Measurements from ENCODE around the gene DCD. TPM values are rescaled to one million over a fixed set of nuclear protein-coding genes. Genes with fewer than 3 reads are reported as not detected.
A peak's percentile ranks its signal among the peaks of the same experiment; 100 is the strongest.

Gene DCD
- total and polyA plus RNA-seq, 2 donors (not counting 3 experiments of a cell fraction or from before 2014, with no cell fraction given), result not detected

- Histone ChIP-seq H3K9me1 (replicated peaks; ENCODE audit: control insufficient read depth, extremely low read depth, insufficient read depth, low read length) (no peaks in the 10 kb centered on the region), H3K4me2 (ENCODE audit: insufficient read depth, low read length) (no peak overlapping the region), H3K36me3 (ENCODE audit: control insufficient read depth in 2 of 2, extremely low read depth in 1 of 2, insufficient read depth in 2 of 2, low read length in 2 of 2) (no peaks in the 10 kb centered on the region), H3K9me3 (replicated peaks; ENCODE audit: control insufficient read depth, insufficient read depth, low read length) (no peaks in the 10 kb centered on the region), H3K4me3 (replicated peaks in 1 of 3; ENCODE audit: insufficient read depth in 1 of 3, low read depth in 1 of 3, low read length in 3 of 3) (no peak overlapping the region), H3K27ac (ENCODE audit: insufficient read depth, low read depth, low read length) (no peak overlapping the region), H3K27me3 (ENCODE audit: control insufficient read depth in 2 of 2, insufficient read depth in 2 of 2, low read length in 2 of 2) (no peaks in the 10 kb centered on the region), H3K4me1 (ENCODE audit: control insufficient read depth, extremely low read depth, insufficient read depth, low read length) (no peaks in the 10 kb centered on the region), H3K79me2 (ENCODE audit: control insufficient read depth, insufficient read depth, low read length) (no peaks in the 10 kb centered on the region), H2AFZ (ENCODE audit: low read depth, low read length) (no peak overlapping the region), H4K20me1 (replicated peaks; ENCODE audit: control insufficient read depth, extremely low read depth, insufficient read depth, low read length) (no peaks in the 10 kb centered on the region), H3K9ac (replicated peaks; ENCODE audit: extremely low read depth, insufficient read depth, low read length) (no peak overlapping the region)
- intact Hi-C loops (cut with micrococcal nuclease), result no loop called here
- no peak for FAIRE-seq
- TF ChIP-seq MYC (IDR thresholded peaks at IDR 0.05; ENCODE audit: low read depth, low read length) (no peak), EZH2 (IDR thresholded peaks at IDR 0.05; ENCODE audit: borderline replicate concordance, low read depth, low read length, severe bottlenecking) (no peak), JUN (IDR thresholded peaks at IDR 0.05; ENCODE audit: borderline replicate concordance, insufficient read depth, insufficient read length, low read depth) (no peak), POLR2A (IDR thresholded peaks at IDR 0.05; ENCODE audit: low read depth, low read length) (no peak)
- dilution Hi-C loops (cut with MboI; ENCODE audit: extremely low pct_ligation_motif_present, low sequenced_read_pairs), result no loop called here
- BruUV-seq (replicated peaks), result no TSS peak
- POLR2A ChIA-PET, result no interaction called here
- CTCF ChIA-PET, result interaction anchor here (1.0 kb wide), 1 partner anchor 24 kb away, joined by 3 read pairs; no protein-coding TSS in a partner anchor
- DNase-seq (ENCODE audit: low read depth, low spot score), result no peak
Measured at GRCh38 chr12:54682674-54683073, 34.5 kb upstream of the DCD start.

GRCh38 chr12:54680374-54680773 lies 32.2 kb upstream of the DCD start:
- no peak for DNase-seq (ENCODE audit: low read depth, low spot score)
- no peak overlapping the region for H3K27ac ChIP-seq (ENCODE audit: insufficient read depth, low read depth, low read length)
- H3K4me2 ChIP-seq (ENCODE audit: insufficient read depth, low read length), result no peak overlapping the region
- H3K36me3 ChIP-seq (ENCODE audit: control insufficient read depth in 2 of 2, extremely low read depth in 1 of 2, insufficient read depth in 2 of 2, low read length in 2 of 2), result no peaks in the 10 kb centered on the region
- H3K9me1 ChIP-seq (replicated peaks; ENCODE audit: control insufficient read depth, extremely low read depth, insufficient read depth, low read length), result no peaks in the 10 kb centered on the region
- H4K20me1 ChIP-seq (replicated peaks; ENCODE audit: control insufficient read depth, extremely low read depth, insufficient read depth, low read length), result no peaks in the 10 kb centered on the region
- POLR2A ChIA-PET, result no interaction called here
- H3K4me3 ChIP-seq (replicated peaks in 1 of 3; ENCODE audit: insufficient read depth in 1 of 3, low read depth in 1 of 3, low read length in 3 of 3), result no peak overlapping the region
- dilution Hi-C loops (cut with MboI; ENCODE audit: extremely low pct_ligation_motif_present, low sequenced_read_pairs) (no loop called here), intact Hi-C loops (cut with micrococcal nuclease) (no loop called here)
- H3K27me3 ChIP-seq (ENCODE audit: control insufficient read depth in 2 of 2, insufficient read depth in 2 of 2, low read length in 2 of 2), result no peaks in the 10 kb centered on the region
- H3K4me1 ChIP-seq (ENCODE audit: control insufficient read depth, extremely low read depth, insufficient read depth, low read length), result no peaks in the 10 kb centered on the region
- CTCF ChIA-PET, result interaction anchor here (0.8 to 2.4 kb wide), 7 partner anchors 9 to 84 kb away, joined by 3 to 10 read pairs (median 3); no protein-coding TSS in a partner anchor
- H3K9me3 ChIP-seq (replicated peaks; ENCODE audit: control insufficient read depth, insufficient read depth, low read length), result no peaks in the 10 kb centered on the region
- FAIRE-seq, result no peak
- H3K79me2 ChIP-seq (ENCODE audit: control insufficient read depth, insufficient read depth, low read length), result no peaks in the 10 kb centered on the region
- peak; percentile 40 for TF ChIP-seq CTCF (IDR thresholded peaks at IDR 0.05; ENCODE audit: extremely low read depth in 1 of 2, insufficient read depth in 1 of 2, low read depth in 1 of 2, low read length in 2 of 2)
- no peak for TF ChIP-seq GATA2 (IDR thresholded peaks at IDR 0.05; ENCODE audit: insufficient read depth, insufficient read length, low read depth, low read length)
- no peak for TF ChIP-seq MYC (IDR thresholded peaks at IDR 0.05; ENCODE audit: low read depth, low read length)
- TF ChIP-seq EZH2 (IDR thresholded peaks at IDR 0.05; ENCODE audit: borderline replicate concordance, low read depth, low read length, severe bottlenecking), result no peak
- TF ChIP-seq JUN (IDR thresholded peaks at IDR 0.05; ENCODE audit: borderline replicate concordance, insufficient read depth, insufficient read length, low read depth), result no peak
- no TSS peak for BruUV-seq (replicated peaks)
- no peak overlapping the region for H3K9ac ChIP-seq (replicated peaks; ENCODE audit: extremely low read depth, insufficient read depth, low read length)
- H2AFZ ChIP-seq (ENCODE audit: low read depth, low read length), result no peak overlapping the region

All from endothelial cell of umbilical vein (primary cell).